Urinary bladder (tissue), 4 donors: ENCODE data around the gene PAFAH1B2. TPM values are rescaled to one million over a fixed set of nuclear protein-coding genes. Genes with fewer than 3 reads are reported as not detected.
A peak's percentile ranks its signal among the peaks of the same experiment; 100 is the strongest.

Experiments used
- DNase-seq: peaks from one replicate; pipeline ENCODE4 v3.0.0-alpha.2; 2015; ENCODE audit errors: extremely low spot score
- H3K27ac ChIP-seq: one replicate; pipeline ENCODE4 v1.5.1; 2013; ENCODE audit warnings: low read depth, mild to moderate bottlenecking, moderate library complexity
- H3K36me3 ChIP-seq: one replicate; pipeline ENCODE4 v1.6.1; 2013; ENCODE audit warnings: mild to moderate bottlenecking, moderate library complexity; ENCODE audit not compliant: insufficient read depth
- H3K4me1 ChIP-seq: one replicate; pipeline ENCODE4 v1.6.1; 2013; ENCODE audit warnings: mild to moderate bottlenecking, moderate library complexity; ENCODE audit not compliant: insufficient read depth
- H3K4me3 ChIP-seq: one replicate; pipeline ENCODE4 v1.5.1; 2013; ENCODE audit warnings: low read depth, low read length
- WGBS: extraction: QIAGEN DNeasy Blood & Tissue Kit; methylation state at CpG from one replicate; pipeline ENCODE4 v1.1.7; 2013; 5-methylcytosine and 5-hydroxymethylcytosine counted together
- polyA plus RNA-seq: library from polyadenylated mRNA; stranded (reverse); fragments of 200-250 nt; gene quantifications from one replicate; pipeline ENCODE4 v1.2.3, GENCODE V29; 2013
- total RNA-seq: library from RNA; depleted of rRNA; stranded (reverse); fragments of >200 nt; gene quantifications from one replicate; pipeline ENCODE4 v1.2.3, GENCODE V29; 2014
- donor health status: healthy with polysubstance abuse.
- donor health status: healthy.

Gene PAFAH1B2
- total and polyA plus RNA-seq, 2 donors = 23.9 to 115 TPM

DNA sequence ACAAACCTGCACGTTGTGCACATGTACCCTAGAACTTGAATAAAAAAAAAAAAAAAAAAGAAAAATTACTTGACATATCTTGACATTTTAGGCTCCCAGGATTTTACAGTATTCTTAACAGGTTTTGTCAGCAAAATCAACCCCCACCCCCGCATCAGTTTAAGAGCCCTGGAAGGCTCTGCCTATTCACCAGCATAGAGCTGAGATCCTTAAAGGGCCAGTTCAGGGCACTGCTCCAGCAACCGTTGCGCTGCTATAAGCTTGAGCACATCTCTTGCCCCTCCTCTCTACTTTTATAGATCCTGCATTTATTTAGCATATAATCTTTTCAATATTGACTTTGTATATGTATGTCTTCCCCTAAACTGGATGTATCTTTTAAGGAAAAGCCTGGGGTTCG is 697 bp upstream of the PAFAH1B2 start:
- 7% methylated on average over 5 of the region's 5 CpGs for WGBS
- DNase-seq = peak; percentile 43

DNA sequence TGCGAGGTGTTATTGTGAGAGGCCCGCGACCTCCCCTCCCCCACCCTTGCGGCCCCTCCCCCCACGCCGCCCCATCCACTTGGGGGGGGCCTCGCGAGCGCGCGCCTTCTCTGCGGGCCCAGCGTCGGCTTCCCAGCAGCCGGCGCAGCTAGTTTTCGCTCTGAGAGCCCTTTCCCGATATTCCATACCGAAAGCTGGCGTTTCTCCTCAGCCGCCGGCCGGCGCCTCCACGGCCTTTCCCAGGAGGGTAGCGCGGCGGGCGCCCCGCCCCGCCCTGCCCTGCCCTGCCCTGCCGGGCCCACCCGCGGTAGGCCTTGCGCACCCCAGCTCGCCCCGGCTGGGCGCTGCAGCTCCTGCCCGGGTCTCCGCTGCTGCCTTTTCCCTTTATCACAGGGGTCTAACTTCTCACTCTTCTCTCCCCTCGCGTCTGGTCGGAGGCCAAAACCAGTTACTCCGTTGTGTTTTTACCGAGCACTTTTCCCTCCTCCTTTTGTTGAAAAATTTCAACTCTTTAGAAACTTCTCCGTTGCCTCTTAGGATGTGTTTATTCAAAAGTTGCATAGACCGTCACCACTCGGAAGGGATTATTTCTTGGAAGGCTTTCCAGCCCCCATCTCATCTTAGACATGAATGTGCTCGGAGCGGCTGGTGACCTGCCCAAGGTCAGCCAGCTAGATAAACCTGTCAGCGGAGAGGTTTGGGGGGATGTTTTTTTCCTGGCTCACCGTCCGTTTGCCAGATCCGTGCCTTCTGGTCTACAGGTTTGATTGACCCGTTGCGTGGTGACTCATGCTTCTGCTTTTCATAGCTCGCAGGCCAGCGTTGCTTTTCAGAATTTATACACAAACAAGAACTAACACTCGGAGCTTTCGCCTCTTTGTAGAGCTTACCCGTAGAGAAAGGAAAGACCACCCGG is 648 bp downstream of the PAFAH1B2 start:
- peak; percentile 17 for DNase-seq
- no peaks in the 10 kb centered on the region for H3K36me3 ChIP-seq
- peak overlapping the region; percentile 78 for H3K4me3 ChIP-seq
- under 1% methylated on average over 62 of the region's 62 CpGs for WGBS
- no peaks in the 10 kb centered on the region for H3K4me1 ChIP-seq
- peak overlapping the region; percentile 86 for H3K27ac ChIP-seq

More for the DNA sequence above, 697 bp upstream of the PAFAH1B2 start:
- no peak overlapping the region for H3K27ac ChIP-seq
- no peaks in the 10 kb centered on the region for H3K36me3 ChIP-seq
- H3K4me3 ChIP-seq = peak overlapping the region; percentile 78
- no peaks in the 10 kb centered on the region for H3K4me1 ChIP-seq

DNA sequence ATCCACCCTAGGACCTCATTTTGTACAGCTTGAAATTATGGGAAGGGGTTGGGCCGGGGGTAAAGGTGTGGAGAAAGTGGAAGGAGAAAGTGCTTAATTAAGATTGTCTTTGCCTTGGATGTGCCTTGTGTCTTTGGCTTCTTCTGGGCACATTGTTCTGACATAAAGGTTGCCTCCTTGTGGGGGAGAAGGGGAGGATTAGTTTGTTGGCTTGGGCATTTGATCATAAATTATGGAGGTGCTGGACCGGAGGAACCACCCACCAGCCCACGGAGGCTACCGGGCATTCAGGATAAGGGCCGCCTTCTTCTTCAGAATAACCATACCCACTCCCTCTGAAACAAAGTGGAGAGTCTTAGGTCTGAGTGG is 1.3 kb downstream of the PAFAH1B2 start:
- peak overlapping the region; percentile 78 for H3K4me3 ChIP-seq
- WGBS = 5% methylated on average over 5 of the region's 5 CpGs
- H3K36me3 ChIP-seq = no peaks in the 10 kb centered on the region
- H3K27ac ChIP-seq = peak overlapping the region; percentile 86
- no peaks in the 10 kb centered on the region for H3K4me1 ChIP-seq
- no peak for DNase-seq

DNA sequence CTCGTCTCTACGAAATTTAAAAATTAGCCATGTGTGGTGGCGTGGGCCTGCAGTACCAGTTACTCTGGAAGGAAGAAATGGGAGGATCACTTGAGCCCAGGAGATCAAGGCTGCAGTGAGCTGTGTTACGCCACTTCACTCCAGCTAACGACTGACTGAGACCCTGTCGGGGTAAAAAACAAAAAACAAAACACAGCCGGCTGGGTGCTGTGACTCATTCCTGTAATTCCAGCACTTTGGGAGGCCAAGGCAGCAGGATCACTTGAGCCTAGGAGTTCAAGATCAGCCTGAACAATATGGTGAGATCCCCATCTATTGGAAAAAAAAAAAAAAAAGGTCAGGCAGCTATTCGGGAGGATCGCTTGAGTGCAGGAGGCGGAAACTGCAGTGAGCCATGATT is 2.4 kb downstream of the PAFAH1B2 start:
- no peak overlapping the region for H3K4me3 ChIP-seq
- WGBS = 66% methylated on average over 10 of the region's 10 CpGs
- H3K4me1 ChIP-seq = no peaks in the 10 kb centered on the region
- DNase-seq = no peak
- no peaks in the 10 kb centered on the region for H3K36me3 ChIP-seq
- H3K27ac ChIP-seq = no peak overlapping the region

DNA sequence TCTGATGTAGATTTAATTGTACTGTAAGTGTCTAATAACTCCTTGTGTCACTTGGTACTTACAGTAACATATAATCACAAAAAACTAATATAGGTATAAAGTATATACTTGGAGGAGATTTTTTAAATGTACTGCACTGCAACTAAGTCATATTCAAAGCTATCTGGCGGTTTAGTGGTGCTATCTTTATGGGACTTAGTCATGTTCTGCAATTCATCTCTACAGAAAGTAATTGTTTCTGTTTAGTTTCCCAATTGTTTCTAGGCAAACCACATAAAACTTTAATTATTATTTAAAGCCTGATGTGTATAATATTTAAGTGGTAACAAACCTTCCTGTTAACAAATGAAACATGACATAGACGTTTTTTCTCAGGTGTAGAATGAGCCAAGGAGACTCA is 8.0 kb downstream of the PAFAH1B2 start:
- H3K4me1 ChIP-seq = no peaks in the 10 kb centered on the region
- H3K36me3 ChIP-seq = peaks cover 3% of the 10 kb centered on the region
- no peak overlapping the region for H3K27ac ChIP-seq
- H3K4me3 ChIP-seq = no peak overlapping the region
- DNase-seq = no peak
- 41% methylated on average over 2 of the region's 2 CpGs for WGBS

DNA sequence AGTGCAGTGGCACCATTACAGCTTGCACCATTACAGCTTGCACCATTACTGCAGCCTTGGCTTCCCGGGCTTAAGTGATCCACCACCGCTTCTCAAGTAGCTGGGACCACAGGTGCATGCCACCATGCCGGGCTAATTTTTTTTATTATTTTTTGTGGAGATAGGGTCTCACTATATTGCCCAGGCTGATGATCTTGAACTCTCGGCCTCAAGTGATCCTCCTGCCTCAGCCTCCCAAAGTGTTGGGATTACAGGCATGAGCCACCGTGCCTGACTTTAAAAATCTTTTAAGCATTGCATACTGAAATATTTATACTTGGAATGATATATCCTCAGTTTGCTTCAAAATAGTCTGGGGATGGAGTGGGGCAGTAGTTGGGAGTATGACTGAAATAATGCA is 10.4 kb downstream of the PAFAH1B2 start:
- H3K36me3 ChIP-seq = peaks cover 3% of the 10 kb centered on the region
- DNase-seq = no peak
- H3K27ac ChIP-seq = no peak overlapping the region
- H3K4me1 ChIP-seq = no peaks in the 10 kb centered on the region
- no peak overlapping the region for H3K4me3 ChIP-seq
- 97% methylated on average over 5 of the region's 5 CpGs for WGBS

DNA sequence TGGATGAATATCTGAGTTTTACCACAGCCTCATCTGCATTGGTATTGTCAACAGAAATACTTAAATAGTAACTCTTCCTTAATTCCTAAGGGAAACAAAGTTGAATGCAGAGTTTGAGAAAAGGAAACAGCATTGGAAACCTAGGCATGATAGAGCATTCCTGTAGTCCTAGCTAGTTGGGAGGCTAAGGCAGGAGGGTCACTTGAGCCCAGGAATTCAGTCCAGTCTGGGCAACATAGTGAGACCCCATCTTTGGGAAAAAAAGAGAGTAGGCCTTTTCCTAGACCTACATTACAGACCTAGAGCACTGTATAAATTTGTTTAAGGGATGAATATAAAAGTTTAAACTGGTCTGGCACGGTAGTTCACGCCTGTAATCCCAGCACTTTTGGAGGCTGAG is 13.4 kb downstream of the PAFAH1B2 start:
- WGBS = 93% methylated on average over 2 of the region's 2 CpGs
- H3K36me3 ChIP-seq = peaks cover 3% of the 10 kb centered on the region
- H3K4me3 ChIP-seq = no peak overlapping the region
- H3K27ac ChIP-seq = no peak overlapping the region
- no peaks in the 10 kb centered on the region for H3K4me1 ChIP-seq
- DNase-seq = no peak

DNA sequence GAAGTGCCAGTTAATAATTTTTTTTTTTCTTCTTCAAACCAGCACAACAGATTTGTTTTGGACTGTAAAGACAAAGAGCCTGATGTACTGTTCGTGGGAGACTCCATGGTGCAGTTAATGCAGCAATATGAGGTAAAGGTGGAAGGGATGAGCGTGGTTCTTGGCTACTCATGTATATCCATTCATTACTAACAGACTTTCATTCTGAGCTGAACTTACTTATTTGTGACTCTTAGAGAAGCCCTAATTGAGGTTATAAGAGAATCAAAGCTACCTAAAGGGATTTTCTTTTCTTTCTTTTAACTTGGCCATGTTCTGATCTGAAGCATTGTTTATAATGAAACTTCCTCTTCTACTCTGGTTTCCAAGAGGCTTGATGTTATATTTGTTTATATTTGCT is 15.8 kb downstream of the PAFAH1B2 start:
- no peak for DNase-seq
- WGBS = 88% methylated on average over 2 of the region's 2 CpGs
- Histone ChIP-seq H3K36me3 (peaks cover 4% of the 10 kb centered on the region), H3K27ac (no peak overlapping the region), H3K4me3 (no peak overlapping the region), H3K4me1 (no peaks in the 10 kb centered on the region)

DNA sequence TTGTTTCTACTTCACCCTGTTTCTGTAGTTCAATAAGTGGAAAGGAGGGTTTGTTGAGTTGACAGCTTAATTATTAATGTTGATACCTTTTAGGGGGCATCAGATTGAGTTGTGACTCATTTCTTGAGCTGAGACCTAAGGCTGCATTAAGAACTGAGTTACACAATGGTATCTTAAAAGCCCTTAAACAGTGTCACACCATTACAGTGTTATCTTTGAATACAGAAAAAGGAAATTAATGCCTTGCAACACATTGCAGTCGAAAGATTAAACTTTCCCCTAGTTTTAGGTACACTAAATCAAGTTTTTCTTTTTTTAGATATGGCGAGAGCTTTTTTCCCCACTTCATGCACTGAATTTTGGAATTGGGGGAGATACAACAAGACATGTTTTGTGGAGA is 16.7 kb downstream of the PAFAH1B2 start:
- 90% methylated on average over 2 of the region's 2 CpGs for WGBS
- H3K27ac ChIP-seq = no peak overlapping the region
- H3K36me3 ChIP-seq = peaks cover 2% of the 10 kb centered on the region

DNA sequence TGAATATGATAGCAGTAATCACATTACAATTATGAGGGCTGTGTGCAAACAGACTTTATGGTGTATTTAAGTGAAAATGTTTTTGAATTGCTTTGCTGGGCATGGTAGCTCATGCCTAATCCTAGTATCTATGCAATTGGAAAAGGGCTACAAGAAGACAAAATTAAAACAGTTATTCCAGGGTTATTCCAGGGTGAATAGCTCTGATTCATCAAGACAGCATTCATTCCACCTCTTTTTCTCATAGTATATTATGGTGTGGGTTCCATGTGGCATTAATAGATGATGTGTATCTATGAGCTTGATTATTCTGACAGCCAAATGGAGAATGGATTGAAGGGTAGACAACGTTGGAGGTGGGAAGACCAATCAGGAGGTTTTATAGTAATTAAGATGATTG is 22.4 kb downstream of the PAFAH1B2 start:
- peaks cover 8% of the 10 kb centered on the region for H3K36me3 ChIP-seq
- DNase-seq = no peak
- WGBS = 58% methylated on average over 1 of the region's 1 CpG

More for the DNA sequence above, 16.7 kb downstream of the PAFAH1B2 start:
- no peak for DNase-seq
- H3K4me3 ChIP-seq = no peak overlapping the region
- no peaks in the 10 kb centered on the region for H3K4me1 ChIP-seq

DNA sequence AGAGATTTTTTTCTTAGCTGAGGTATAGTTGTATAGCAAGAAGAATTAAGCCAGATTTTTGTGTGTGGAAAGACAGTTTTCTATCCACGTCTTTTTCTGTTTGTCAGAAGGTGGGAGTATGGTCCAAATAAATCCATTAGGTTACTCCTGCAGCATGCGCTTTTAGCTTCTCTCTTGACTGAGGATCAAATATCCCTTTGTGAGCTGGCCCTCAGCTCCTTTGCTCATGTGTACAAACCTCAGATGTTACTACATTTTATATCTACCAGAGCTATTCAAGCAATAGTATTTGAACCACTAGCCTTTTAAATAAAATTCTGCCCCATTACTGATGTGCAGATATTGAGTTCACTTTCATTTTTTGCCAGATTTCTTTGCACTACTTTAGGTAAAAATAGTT is 25.6 kb downstream of the PAFAH1B2 start:
- 80% methylated on average over 2 of the region's 2 CpGs for WGBS
- H3K4me1 ChIP-seq = no peaks in the 10 kb centered on the region
- H3K36me3 ChIP-seq = peaks cover 8% of the 10 kb centered on the region
- DNase-seq = no peak
- no peak overlapping the region for H3K4me3 ChIP-seq
- no peak overlapping the region for H3K27ac ChIP-seq

More for the DNA sequence above, 22.4 kb downstream of the PAFAH1B2 start:
- Histone ChIP-seq H3K4me1 (no peaks in the 10 kb centered on the region), H3K27ac (no peak overlapping the region), H3K4me3 (no peak overlapping the region)

DNA sequence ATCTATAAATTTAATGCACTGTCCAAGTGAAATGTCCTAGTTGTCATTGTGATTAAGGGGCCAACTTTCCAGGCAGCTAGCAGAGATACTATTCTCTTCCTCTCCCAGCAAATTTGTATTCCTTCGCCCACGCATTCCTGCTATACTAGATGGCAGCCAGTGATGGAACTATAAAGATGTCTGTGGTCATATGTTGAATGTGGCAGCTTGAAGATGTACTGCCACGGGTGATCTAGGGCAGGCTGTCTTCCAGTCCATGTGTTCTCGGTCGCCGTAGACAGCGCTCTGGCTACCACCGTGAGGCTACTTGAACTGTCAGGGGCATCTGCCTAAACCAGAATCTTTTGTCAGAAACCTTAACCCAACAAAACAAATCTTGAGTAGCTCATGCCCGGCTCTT is 26.1 kb downstream of the PAFAH1B2 start:
- H3K27ac ChIP-seq = no peak overlapping the region
- peaks cover 8% of the 10 kb centered on the region for H3K36me3 ChIP-seq
- H3K4me3 ChIP-seq = no peak overlapping the region
- DNase-seq = no peak
- WGBS = 72% methylated on average over 9 of the region's 9 CpGs
- H3K4me1 ChIP-seq = no peaks in the 10 kb centered on the region

DNA sequence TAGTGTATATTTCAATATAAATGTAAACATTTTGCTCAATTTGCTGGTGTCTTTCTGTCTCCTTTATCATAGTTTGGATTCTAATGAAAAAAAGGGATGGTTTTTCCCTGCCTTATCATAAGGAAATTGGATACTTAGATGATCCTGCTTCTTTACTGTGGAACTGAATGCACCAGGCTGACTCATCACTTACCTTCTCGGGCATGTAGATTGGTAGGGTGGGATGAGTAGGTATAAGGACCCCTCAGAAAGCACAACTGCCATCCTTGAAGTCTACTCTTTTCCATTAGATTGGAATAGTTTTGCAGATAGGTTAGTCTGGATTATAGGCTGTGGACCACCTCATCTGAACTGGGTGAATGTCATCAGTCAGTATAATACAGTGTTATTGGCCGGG is 26.9 kb downstream of the PAFAH1B2 start:
- Histone ChIP-seq H3K4me3 (no peak overlapping the region), H3K27ac (no peak overlapping the region), H3K36me3 (peaks cover 8% of the 10 kb centered on the region), H3K4me1 (no peaks in the 10 kb centered on the region)
- DNase-seq = no peak
- WGBS = 90% methylated on average over 2 of the region's 2 CpGs

DNA sequence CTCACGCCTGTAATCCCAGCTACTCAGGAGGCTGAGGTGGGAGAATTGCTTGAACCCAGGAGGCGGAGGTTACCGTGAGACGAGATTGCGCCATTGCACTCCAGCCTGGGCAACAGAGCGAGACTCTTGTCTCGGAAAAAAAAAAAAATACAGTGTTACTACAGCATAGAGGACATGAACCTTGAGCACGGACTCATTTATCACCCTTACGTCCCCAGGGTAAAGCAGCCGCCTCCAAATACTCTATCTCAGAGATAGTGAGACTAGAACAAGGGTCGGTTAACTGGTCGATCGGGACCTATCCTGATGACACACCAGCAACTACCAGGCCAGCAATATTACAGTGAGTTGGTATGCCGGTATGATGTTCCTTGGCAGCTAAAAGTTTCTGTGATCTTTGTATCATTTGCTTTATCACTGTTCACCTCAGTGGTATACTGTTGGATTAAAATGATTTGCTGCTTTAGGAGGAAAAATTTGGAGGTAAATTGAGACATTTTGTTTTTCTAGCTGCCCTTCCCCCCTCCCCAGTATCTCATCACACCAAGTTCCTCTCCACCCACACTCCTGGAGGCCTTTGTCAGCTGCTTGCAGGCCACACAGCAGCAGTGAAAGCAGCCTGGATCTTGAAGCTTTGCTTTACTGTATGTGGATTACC is 27.4 kb downstream of the PAFAH1B2 start:
- DNase-seq = no peak
- WGBS = 81% methylated on average over 14 of the region's 14 CpGs
- Histone ChIP-seq H3K27ac (no peak overlapping the region), H3K4me1 (no peaks in the 10 kb centered on the region), H3K4me3 (no peak overlapping the region), H3K36me3 (peaks cover 6% of the 10 kb centered on the region)
